ENCODE data around the gene SKP1. TPM values are rescaled to one million over a fixed set of nuclear protein-coding genes. Genes with fewer than 3 reads are reported as not detected.

Gene SKP1
- total RNA-seq, 1 donor from 2014 or later, result 233 TPM

- Histone ChIP-seq H3K4me3 (ENCODE audit: low read depth, low read length) (no peak overlapping the region), H3K27me3 (ENCODE audit: control insufficient read depth, insufficient read depth, low read length) (no peaks in the 10 kb centered on the region), H3K36me3 (ENCODE audit: control insufficient read depth, insufficient read depth, low read length) (no peaks in the 10 kb centered on the region)
- DNase-seq (ENCODE audit: low read depth), result no peak
- no peak for TF ChIP-seq CTCF (IDR thresholded peaks at IDR 0.05; ENCODE audit: insufficient read depth, low read length, poor library complexity, severe bottlenecking)
Observed at GRCh38 chr5:134203630-134204029, 26.9 kb upstream of the SKP1 start.

- no peaks in the 10 kb centered on the region for H3K36me3 ChIP-seq (ENCODE audit: control insufficient read depth, insufficient read depth, low read length)
- no peak for DNase-seq (ENCODE audit: low read depth)
- H3K27me3 ChIP-seq (ENCODE audit: control insufficient read depth, insufficient read depth, low read length), result no peaks in the 10 kb centered on the region
- H3K4me3 ChIP-seq (ENCODE audit: low read depth, low read length), result no peak overlapping the region
- TF ChIP-seq CTCF (IDR thresholded peaks at IDR 0.05; ENCODE audit: insufficient read depth, low read length, poor library complexity, severe bottlenecking), result no peak
Observed at GRCh38 chr5:134195666-134196065, 18.9 kb upstream of the SKP1 start.

GRCh38 chr5:134189031-134189430 lies 12.3 kb upstream of the SKP1 start:
- DNase-seq (ENCODE audit: low read depth), result no peak
- Histone ChIP-seq H3K4me3 (ENCODE audit: low read depth, low read length) (no peak overlapping the region), H3K36me3 (ENCODE audit: control insufficient read depth, insufficient read depth, low read length) (no peaks in the 10 kb centered on the region), H3K27me3 (ENCODE audit: control insufficient read depth, insufficient read depth, low read length) (no peaks in the 10 kb centered on the region)
- TF ChIP-seq CTCF (IDR thresholded peaks at IDR 0.05; ENCODE audit: insufficient read depth, low read length, poor library complexity, severe bottlenecking), result no peak

GRCh38 chr5:134188092-134188491 lies 11.3 kb upstream of the SKP1 start:
- DNase-seq (ENCODE audit: low read depth), result no peak
- Histone ChIP-seq H3K4me3 (ENCODE audit: low read depth, low read length) (no peak overlapping the region), H3K36me3 (ENCODE audit: control insufficient read depth, insufficient read depth, low read length) (no peaks in the 10 kb centered on the region), H3K27me3 (ENCODE audit: control insufficient read depth, insufficient read depth, low read length) (no peaks in the 10 kb centered on the region)
- no peak for TF ChIP-seq CTCF (IDR thresholded peaks at IDR 0.05; ENCODE audit: insufficient read depth, low read length, poor library complexity, severe bottlenecking)

- peak; percentile 39 for DNase-seq (ENCODE audit: low read depth)
- Histone ChIP-seq H3K27me3 (ENCODE audit: control insufficient read depth, insufficient read depth, low read length) (no peaks in the 10 kb centered on the region), H3K36me3 (ENCODE audit: control insufficient read depth, insufficient read depth, low read length) (no peaks in the 10 kb centered on the region), H3K4me3 (ENCODE audit: low read depth, low read length) (no peak overlapping the region)
- peak; percentile 95 for TF ChIP-seq CTCF (IDR thresholded peaks at IDR 0.05; ENCODE audit: insufficient read depth, low read length, poor library complexity, severe bottlenecking)
Observed at GRCh38 chr5:134184155-134185135, 7.7 kb upstream of the SKP1 start.
